Tibial nerve (tissue), 4 donors: ENCODE results near the gene FBXL2.

Source experiments
- CTCF ChIP-seq, 5 experiments: fragments of 200-600 bp in 3 of 5; fragments of 450-650 bp in 2 of 5; sonication (generic) in 3 of 5; IDR thresholded peaks; one replicate each; pipeline ENCODE4 v1.5.1; 2016 to 2019; ENCODE audit warnings: antibody characterized with exemption in 5 of 5, mild to moderate bottlenecking in 3 of 5, moderate library complexity in 2 of 5
- EP300 ChIP-seq, 2 donors: sonication (generic); formaldehyde crosslinking; IDR thresholded peaks; one replicate each; pipeline ENCODE4 v1.6.1; 2017; ENCODE audit warnings: antibody characterized with exemption in 2 of 2, mild to moderate bottlenecking in 1 of 2
- POLR2A ChIP-seq, 2 donors: fragments of 450-650 bp; IDR thresholded peaks; one replicate each; pipeline ENCODE4 v1.6.1; 2017; ENCODE audit warnings: antibody characterized with exemption in 2 of 2, mild to moderate bottlenecking in 2 of 2, moderate library complexity in 2 of 2

GRCh38 chr3:33229947-33230346 is 47.3 kb upstream of the FBXL2 start:
- TF ChIP-seq POLR2A (IDR thresholded peaks at IDR 0.05) (no peak), CTCF (IDR thresholded peaks at IDR 0.05) (no peak), EP300 (IDR thresholded peaks at IDR 0.05) (no peak)
